Left lung (tissue), 10 donors: ENCODE measurements around the gene SMDT1. TPM values are rescaled to one million over a fixed set of nuclear protein-coding genes. Genes with fewer than 3 reads are reported as not detected.
"Not testable (repeated sequence)": the region's sequence is repeated elsewhere in the genome, so short reads cannot be mapped to it uniquely, and the experiment has no call there.

Experiments
- ATAC-seq: fragments of 200-7000 bp; cut with Tn5 transposase; one replicate; pipeline ENCODE4 v1.9.1; 2020; ENCODE audit warnings: moderate library complexity
- DNase-seq, 4 donors: peaks; one replicate each; pipeline ENCODE4 v3.0.0-alpha.2; 2013 to 2020
- H3K27ac ChIP-seq, 2 donors: fragments of 200-600 bp; sonication (generic) in 1 of 2; one replicate each; pipeline versions ENCODE4 v1.5.0 to v1.8.0; 2020 to 2021
- H3K27me3 ChIP-seq, 2 donors: fragments of 200-600 bp; sonication (generic) in 1 of 2; one replicate each; pipeline versions ENCODE4 v1.5.0 to v1.8.0; 2020 to 2021
- H3K36me3 ChIP-seq, 2 donors: fragments of 200-600 bp; sonication (generic) in 1 of 2; one replicate each; pipeline versions ENCODE4 v1.5.0 to v1.8.0; 2020 to 2021
- H3K4me1 ChIP-seq, 2 donors: fragments of 200-600 bp; one replicate each; pipeline ENCODE4 v1.8.0; 2021
- H3K4me3 ChIP-seq, 2 donors: fragments of 200-600 bp; sonication (generic) in 1 of 2; one replicate each; pipeline versions ENCODE4 v1.5.0 to v1.8.0; 2020 to 2021; ENCODE audit warnings: mild to moderate bottlenecking in 1 of 2
- H3K9me3 ChIP-seq, 2 donors: fragments of 200-600 bp; sonication (generic) in 1 of 2; one replicate each; pipeline versions ENCODE4 v1.5.0 to v1.8.0; 2020 to 2021
- CTCF ChIP-seq, 2 donors: fragments of 200-600 bp; sonication (generic) in 1 of 2; IDR thresholded peaks; one replicate each; pipeline versions ENCODE4 v1.5.0 to v1.8.0; 2021; ENCODE audit warnings: antibody characterized with exemption in 2 of 2
- intact Hi-C, 2 donors: fragments of 100-400 bp; cut with DNase I; formaldehyde crosslinking; loops; one replicate each; pipeline versions ENCODE4 v1.11.2 to v1.14.2; 2022
- polyA plus RNA-seq, 6 donors: library from polyadenylated mRNA; unstranded; fragments of 120-200 nt; gene quantifications; one replicate each; pipeline ENCODE4 v1.2.1, GENCODE V29; 2013; ENCODE audit not compliant: insufficient read length in 6 of 6
- total RNA-seq, 2 donors: library from RNA; stranded (reverse); fragmentation: NEBNext Ultra II Directional; extraction: Animal tissue kit (Norgen Biotek cat#: 25700); gene quantifications; one replicate each; pipeline ENCODE4 v1.2.1, GENCODE V29; 2021
- donor health status: DM: no; HTN: yes; CAD: no.
- donor health status: DM: no; HTN: no; CAD: no.

SMDT1 gene
- total and polyA plus RNA-seq, 8 donors: 73.2 to 111 (median 91.1) TPM

- peaks cover 9 to 25% of the 10 kb centered on the region in 2 donors for H3K4me1 ChIP-seq
- intact Hi-C loops: no loop called here
- peak overlapping the region; percentile 91 to 97 for H3K4me3 ChIP-seq
- peak; percentile 1 for ATAC-seq
- TF ChIP-seq CTCF (IDR thresholded peaks at IDR 0.05): no peak
- peak overlapping the region; percentile 96 to 98 for H3K27ac ChIP-seq
- no peaks in the 10 kb centered on the region for H3K27me3 ChIP-seq
- DNase-seq: no peak
- no peaks in the 10 kb centered on the region for H3K9me3 ChIP-seq
- H3K36me3 ChIP-seq: peaks cover 0 to 12% of the 10 kb centered on the region in 2 donors
These were observed 11.9 kb downstream of the SMDT1 start for GRCh38 chr22:42091455-42091782.

- TF ChIP-seq CTCF (IDR thresholded peaks at IDR 0.05): no peak
- no peak overlapping the region for H3K27ac ChIP-seq
- H3K36me3 ChIP-seq: peaks cover 0 to 5% of the 10 kb centered on the region in 2 donors
- peaks cover 8 to 60% of the 10 kb centered on the region in 2 donors for H3K9me3 ChIP-seq
- H3K4me1 ChIP-seq: no peaks in the 10 kb centered on the region
- DNase-seq: no peak
- ATAC-seq: no peak
- no peak overlapping the region for H3K4me3 ChIP-seq
- intact Hi-C loops: no loop called here
- H3K27me3 ChIP-seq: no peaks in the 10 kb centered on the region
These were observed 21.7 kb downstream of the SMDT1 start for GRCh38 chr22:42101199-42101598.

GRCh38 chr22:42104332-42104860, 24.9 kb downstream of the SMDT1 start:
- H3K4me3 ChIP-seq, H3K27ac ChIP-seq, H3K27me3 ChIP-seq, DNase-seq, H3K36me3 ChIP-seq, H3K4me1 ChIP-seq, intact Hi-C loops, ATAC-seq: not testable (repeated sequence)
- H3K9me3 ChIP-seq: peaks cover 8 to 60% of the 10 kb centered on the region in 2 donors

GRCh38 chr22:42108848-42109247, 29.3 kb downstream of the SMDT1 start:
- Histone ChIP-seq H3K4me1 (no peaks in the 10 kb centered on the region), H3K4me3 (no peak overlapping the region), H3K9me3 (peaks cover 8 to 18% of the 10 kb centered on the region in 2 donors), H3K27me3 (no peaks in the 10 kb centered on the region), H3K36me3 (no peaks in the 10 kb centered on the region), H3K27ac (no peak overlapping the region)
- ATAC-seq: no peak
- TF ChIP-seq CTCF (IDR thresholded peaks at IDR 0.05): no peak
- intact Hi-C loops: no loop called here
- no peak for DNase-seq

- no peak for ATAC-seq
- H3K27ac ChIP-seq: no peak overlapping the region
- H3K9me3 ChIP-seq: peaks cover 0 to 16% of the 10 kb centered on the region in 2 donors
- intact Hi-C loops: loop anchor here in 1 of 2 donors (10.0 kb wide), 1 partner anchor 147 kb away; the partner anchor contains the start of gene SEPTIN3
- H3K27me3 ChIP-seq: no peaks in the 10 kb centered on the region
- no peak for TF ChIP-seq CTCF (IDR thresholded peaks at IDR 0.05)
- H3K36me3 ChIP-seq: no peaks in the 10 kb centered on the region
- DNase-seq: no peak
- no peaks in the 10 kb centered on the region for H3K4me1 ChIP-seq
- no peak overlapping the region for H3K4me3 ChIP-seq
These were observed 32.3 kb downstream of the SMDT1 start for GRCh38 chr22:42111798-42112197.

GRCh38 chr22:42112793-42113192, 33.3 kb downstream of the SMDT1 start:
- H3K9me3 ChIP-seq: peaks cover 0 to 16% of the 10 kb centered on the region in 2 donors
- not testable (repeated sequence) for H3K27ac ChIP-seq, H3K36me3 ChIP-seq, DNase-seq, H3K4me1 ChIP-seq, H3K27me3 ChIP-seq, H3K4me3 ChIP-seq, ATAC-seq
- intact Hi-C loops: loop anchor here in 1 of 2 donors (10.0 kb wide), 1 partner anchor 148 kb away; the partner anchor contains the start of gene SEPTIN3
